Mucosa of gallbladder (tissue), 1 donor: Measurements from ENCODE around the gene OTOL1. TPM values are rescaled to one million over a fixed set of nuclear protein-coding genes. Genes with fewer than 3 reads are reported as not detected.

Experiments used
- DNase-seq: peaks from one replicate; pipeline ENCODE4 v3.0.0-alpha.2; 2020; ENCODE audit warnings: low spot score
- total RNA-seq: library from RNA; stranded (reverse); gene quantifications from one replicate; pipeline ENCODE4 v1.2.1, GENCODE V29; 2021
- donor health status: DM: no; HTN: no; CAD: no.

Gene OTOL1
- total RNA-seq, 1 donor from 2014 or later: not detected

GRCh38 chr3:161540594-161540993, 44.0 kb downstream of the OTOL1 start:
- no peak for DNase-seq

- DNase-seq: no peak
Observed at GRCh38 chr3:161545824-161546223, 49.2 kb downstream of the OTOL1 start.

- no peak for DNase-seq
Observed at GRCh38 chr3:161548301-161548700, 51.7 kb downstream of the OTOL1 start.

DNA sequence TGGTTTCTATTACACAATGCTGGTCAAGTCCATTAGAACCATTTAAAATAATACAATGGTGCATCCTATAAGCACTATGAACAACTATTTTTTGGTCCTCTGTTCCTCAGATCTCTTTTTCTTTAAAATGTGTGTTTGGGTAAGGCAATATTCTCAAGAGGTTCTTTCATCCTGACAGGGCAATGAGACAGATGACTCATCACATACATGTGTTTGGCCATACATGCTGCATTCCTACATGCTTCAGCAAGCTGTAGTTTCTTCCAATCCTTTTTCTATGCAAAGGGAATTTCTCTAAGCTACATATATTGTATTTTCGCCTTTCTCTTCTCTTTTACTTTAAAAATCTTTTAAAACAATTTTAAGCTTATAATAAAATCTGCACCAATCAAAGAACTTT, 52.7 kb downstream of the OTOL1 start:
- no peak for DNase-seq

GRCh38 chr3:161550491-161551195, 54.0 kb downstream of the OTOL1 start:
- no peak for DNase-seq

DNA sequence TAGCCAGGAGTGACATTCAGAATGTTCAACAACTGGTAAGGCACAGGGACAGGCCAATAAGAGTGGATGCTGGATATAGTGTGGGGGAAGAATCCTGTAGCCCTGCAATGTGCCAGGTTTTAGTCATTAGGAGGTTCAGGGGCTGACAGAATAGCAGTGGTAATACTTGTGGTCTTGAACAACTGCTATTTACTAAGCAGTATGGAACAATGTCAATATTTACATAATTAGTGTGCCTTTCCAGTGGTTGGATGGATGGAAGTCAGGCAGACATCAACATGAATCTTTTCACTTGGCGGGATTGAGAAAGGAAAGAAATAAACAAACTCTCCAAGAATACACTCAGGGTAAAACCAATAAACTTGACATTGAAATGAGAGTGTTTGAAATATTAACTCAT, 55.1 kb downstream of the OTOL1 start:
- no peak for DNase-seq

- DNase-seq: no peak
Observed at GRCh38 chr3:161552984-161553560, 56.5 kb downstream of the OTOL1 start.

Other genes with a start within 250 kb of the OTOL1 start
- 9.2 TPM for gene SPTSSB, start 125.3 kb upstream of the OTOL1 start, total RNA-seq